ENCODE data around the gene HHAT. TPM values are rescaled to one million over a fixed set of nuclear protein-coding genes. Genes with fewer than 3 reads are reported as not detected.

Gene HHAT
- polyA plus RNA-seq, 1 donor from 2014 or later, result 5.3 TPM

DNA sequence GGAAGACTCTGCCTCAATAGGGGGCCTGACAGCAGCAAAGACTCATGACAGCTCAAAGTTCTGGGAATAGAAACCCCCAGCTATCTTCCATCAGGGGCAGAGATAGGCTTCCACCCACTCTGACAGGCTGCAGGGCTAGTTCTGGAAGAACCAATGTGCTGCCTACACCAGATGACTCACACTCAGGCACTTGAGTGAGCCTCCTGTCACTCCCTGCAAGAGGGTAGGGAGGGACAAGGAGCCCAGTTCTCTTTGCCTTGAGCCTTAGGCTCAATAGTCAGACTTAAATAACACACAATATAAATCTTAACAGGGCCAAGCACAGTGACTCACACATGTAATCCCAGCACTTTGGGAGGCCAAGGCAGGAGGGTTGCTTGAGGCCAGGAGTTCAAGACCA, 386.4 kb downstream of the HHAT start:
- Histone ChIP-seq H4K20me1 (ENCODE audit: insufficient read depth) (no peaks in the 10 kb centered on the region), H3K27me3 (ENCODE audit: insufficient read depth, low read depth, low read length) (no peaks in the 10 kb centered on the region), H3K4me3 (ENCODE audit: low read length) (no peak overlapping the region), H3K9me3 (ENCODE audit: low read length) (no peaks in the 10 kb centered on the region), H3F3A (ENCODE audit: insufficient read depth, low read length, poor library complexity, severe bottlenecking) (no peaks in the 10 kb centered on the region), H3K79me2 (replicated peaks; ENCODE audit: insufficient read depth, low read length) (no peaks in the 10 kb centered on the region), H3K27ac (ENCODE audit: low read length) (no peak overlapping the region), H3K9ac (ENCODE audit: low read length) (no peak overlapping the region), H2AFZ (ENCODE audit: low read depth, low read length) (no peak overlapping the region), H3K4me2 (ENCODE audit: low read length) (no peak overlapping the region), H3K9me2 (ENCODE audit: insufficient read depth, low read length) (no peaks in the 10 kb centered on the region), H3K36me3 (ENCODE audit: insufficient read depth, low read length) (no peaks in the 10 kb centered on the region)
- TF ChIP-seq EP300 (conservative IDR thresholded peaks at IDR 0.05; ENCODE audit: poor library complexity, severe bottlenecking), result no peak
- TF ChIP-seq CTCF (IDR thresholded peaks at IDR 0.05; ENCODE audit: poor library complexity, severe bottlenecking), result no peak
- no peak for TF ChIP-seq POLR2AphosphoS5 (IDR thresholded peaks at IDR 0.05)
- no peak for TF ChIP-seq REST (IDR thresholded peaks at IDR 0.05; ENCODE audit: borderline replicate concordance)
- TF ChIP-seq TAF1 (IDR thresholded peaks at IDR 0.05; ENCODE audit: low read depth), result no peak
- no peak for TF ChIP-seq EZH2 (IDR thresholded peaks at IDR 0.05; ENCODE audit: borderline replicate concordance, insufficient read depth, low read length, poor library complexity, severe bottlenecking)
- TF ChIP-seq SMC3 (conservative IDR thresholded peaks at IDR 0.05; ENCODE audit: poor library complexity), result no peak
- TF ChIP-seq MXI1 (conservative IDR thresholded peaks at IDR 0.05; ENCODE audit: poor library complexity, severe bottlenecking), result no peak
- TF ChIP-seq RAD21 (conservative IDR thresholded peaks at IDR 0.05), result no peak

DNA sequence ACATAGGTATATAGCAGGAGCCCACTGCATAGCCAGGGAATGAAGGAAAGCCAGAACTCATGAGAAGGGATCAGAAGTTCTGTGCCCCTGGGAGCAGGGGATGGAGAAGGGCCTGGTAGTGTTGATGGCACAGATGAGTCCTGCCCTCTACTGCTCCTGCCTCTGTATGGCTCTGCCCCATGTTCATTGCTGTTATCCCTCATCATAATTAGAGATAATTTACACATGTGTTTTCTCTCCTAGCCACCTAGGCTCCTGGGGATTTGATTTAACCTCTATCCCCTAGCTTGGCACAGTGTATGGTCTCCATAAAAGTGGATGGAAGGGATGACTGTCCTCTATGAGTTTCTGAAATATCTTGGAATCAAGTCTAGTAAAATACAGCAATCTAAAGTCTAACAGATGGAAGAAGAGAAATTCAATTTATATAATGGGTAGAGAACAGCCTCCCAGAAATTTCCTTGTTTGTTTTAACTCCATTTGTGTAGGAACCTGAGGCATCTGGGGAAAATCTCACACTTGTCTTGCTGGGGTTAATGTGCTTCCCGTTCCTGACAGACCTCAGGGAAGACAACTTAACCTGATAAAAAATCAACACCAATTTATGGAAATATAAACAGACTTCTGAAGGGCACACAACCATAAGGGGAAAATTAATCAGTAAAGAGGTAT, 393.8 kb downstream of the HHAT start:
- Histone ChIP-seq H4K20me1 (ENCODE audit: insufficient read depth) (no peaks in the 10 kb centered on the region), H3K9me3 (ENCODE audit: low read length) (no peaks in the 10 kb centered on the region), H3K4me3 (ENCODE audit: low read length) (no peak overlapping the region), H3K36me3 (ENCODE audit: insufficient read depth, low read length) (no peaks in the 10 kb centered on the region), H3K4me2 (ENCODE audit: low read length) (no peak overlapping the region), H2AFZ (ENCODE audit: low read depth, low read length) (no peak overlapping the region), H3F3A (ENCODE audit: insufficient read depth, low read length, poor library complexity, severe bottlenecking) (no peaks in the 10 kb centered on the region), H3K9me2 (ENCODE audit: insufficient read depth, low read length) (no peaks in the 10 kb centered on the region), H3K9ac (ENCODE audit: low read length) (no peak overlapping the region), H3K27ac (ENCODE audit: low read length) (no peak overlapping the region), H3K27me3 (ENCODE audit: insufficient read depth, low read depth, low read length) (no peaks in the 10 kb centered on the region), H3K79me2 (replicated peaks; ENCODE audit: insufficient read depth, low read length) (no peaks in the 10 kb centered on the region)
- TF ChIP-seq RAD21 (conservative IDR thresholded peaks at IDR 0.05) (no peak), REST (IDR thresholded peaks at IDR 0.05; ENCODE audit: borderline replicate concordance) (no peak), POLR2AphosphoS5 (IDR thresholded peaks at IDR 0.05) (no peak), EP300 (conservative IDR thresholded peaks at IDR 0.05; ENCODE audit: poor library complexity, severe bottlenecking) (no peak), CTCF (IDR thresholded peaks at IDR 0.05; ENCODE audit: poor library complexity, severe bottlenecking) (no peak), MXI1 (conservative IDR thresholded peaks at IDR 0.05; ENCODE audit: poor library complexity, severe bottlenecking) (no peak), TAF1 (IDR thresholded peaks at IDR 0.05; ENCODE audit: low read depth) (no peak), EZH2 (IDR thresholded peaks at IDR 0.05; ENCODE audit: borderline replicate concordance, insufficient read depth, low read length, poor library complexity, severe bottlenecking) (no peak), SMC3 (conservative IDR thresholded peaks at IDR 0.05; ENCODE audit: poor library complexity) (no peak)
